Gastrocnemius medialis (tissue), 4 donors: ENCODE results near the gene CLDN20.

Source experiments
- CTCF ChIP-seq, 5 experiments: fragments of 450-650 bp in 3 of 5; fragments of 200-600 bp in 2 of 5; sonication (generic) in 2 of 5; IDR thresholded peaks in 4 of 5; conservative IDR thresholded peaks in 1 of 5; 1 replicate in 4 of 5; 2 replicates in 1 of 5; pipeline ENCODE4 v1.5.1; 2016 to 2019; ENCODE audit warnings: antibody characterized with exemption in 5 of 5, mild to moderate bottlenecking in 3 of 5, moderate library complexity in 3 of 5
- POLR2A ChIP-seq, 2 donors: fragments of 450-650 bp; IDR thresholded peaks; one replicate each; pipeline ENCODE4 v1.6.1; 2017; ENCODE audit warnings: antibody characterized with exemption in 2 of 2, mild to moderate bottlenecking in 2 of 2, moderate library complexity in 2 of 2

GRCh38 chr6:155246825-155247224 lies 17.0 kb upstream of the CLDN20 start:
- TF ChIP-seq CTCF (IDR thresholded peaks at IDR 0.05 in 4 of 5, conservative IDR thresholded peaks at IDR 0.05 in 1 of 5) = no peak
- no peak for TF ChIP-seq POLR2A (IDR thresholded peaks at IDR 0.05)
